ENCODE data around the gene GNB4. TPM values are rescaled to one million over a fixed set of nuclear protein-coding genes. Genes with fewer than 3 reads are reported as not detected.

GNB4 gene
- total RNA-seq, 1 donor from 2014 or later = 77.6 TPM

DNA sequence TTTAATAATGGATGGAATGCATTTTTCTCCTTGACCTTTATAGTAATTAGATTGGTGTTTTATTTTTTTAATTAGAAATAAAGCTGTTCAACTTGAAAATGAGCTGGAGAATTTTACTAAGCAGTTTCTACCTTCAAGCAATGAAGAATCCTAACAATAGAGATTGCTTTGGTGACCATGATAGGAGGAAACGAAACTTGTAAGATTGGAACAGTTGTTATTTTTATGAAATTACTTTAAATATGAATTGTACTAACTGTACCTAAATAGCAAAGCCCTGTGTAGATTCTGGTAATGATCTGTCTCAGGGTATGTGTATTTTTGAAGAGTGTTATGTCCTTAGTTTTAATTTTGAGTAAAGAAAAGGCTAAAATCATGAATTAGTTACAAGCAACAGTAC lies 59.4 kb downstream of the GNB4 start:
- Mint-ChIP-seq H3K27ac (ENCODE audit: unreplicated experiment) (peak overlapping the region; percentile 74), H3K4me3 (ENCODE audit: unreplicated experiment) (no peak overlapping the region), H3K27me3 (ENCODE audit: low read depth) (no peaks in the 10 kb centered on the region), H3K36me3 (ENCODE audit: low read depth) (peaks cover 7% of the 10 kb centered on the region), H3K9me3 (ENCODE audit: low read depth) (no peaks in the 10 kb centered on the region), H3K4me1 (ENCODE audit: low read depth) (peaks cover 33% of the 10 kb centered on the region)
- DNase-seq (ENCODE audit: low spot score) = no peak
- TF ChIP-seq, protein P1, sequence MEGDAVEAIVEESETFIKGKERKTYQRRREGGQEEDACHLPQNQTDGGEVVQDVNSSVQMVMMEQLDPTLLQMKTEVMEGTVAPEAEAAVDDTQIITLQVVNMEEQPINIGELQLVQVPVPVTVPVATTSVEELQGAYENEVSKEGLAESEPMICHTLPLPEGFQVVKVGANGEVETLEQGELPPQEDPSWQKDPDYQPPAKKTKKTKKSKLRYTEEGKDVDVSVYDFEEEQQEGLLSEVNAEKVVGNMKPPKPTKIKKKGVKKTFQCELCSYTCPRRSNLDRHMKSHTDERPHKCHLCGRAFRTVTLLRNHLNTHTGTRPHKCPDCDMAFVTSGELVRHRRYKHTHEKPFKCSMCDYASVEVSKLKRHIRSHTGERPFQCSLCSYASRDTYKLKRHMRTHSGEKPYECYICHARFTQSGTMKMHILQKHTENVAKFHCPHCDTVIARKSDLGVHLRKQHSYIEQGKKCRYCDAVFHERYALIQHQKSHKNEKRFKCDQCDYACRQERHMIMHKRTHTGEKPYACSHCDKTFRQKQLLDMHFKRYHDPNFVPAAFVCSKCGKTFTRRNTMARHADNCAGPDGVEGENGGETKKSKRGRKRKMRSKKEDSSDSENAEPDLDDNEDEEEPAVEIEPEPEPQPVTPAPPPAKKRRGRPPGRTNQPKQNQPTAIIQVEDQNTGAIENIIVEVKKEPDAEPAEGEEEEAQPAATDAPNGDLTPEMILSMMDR (IDR thresholded peaks at IDR 0.05) = no peak

DNA sequence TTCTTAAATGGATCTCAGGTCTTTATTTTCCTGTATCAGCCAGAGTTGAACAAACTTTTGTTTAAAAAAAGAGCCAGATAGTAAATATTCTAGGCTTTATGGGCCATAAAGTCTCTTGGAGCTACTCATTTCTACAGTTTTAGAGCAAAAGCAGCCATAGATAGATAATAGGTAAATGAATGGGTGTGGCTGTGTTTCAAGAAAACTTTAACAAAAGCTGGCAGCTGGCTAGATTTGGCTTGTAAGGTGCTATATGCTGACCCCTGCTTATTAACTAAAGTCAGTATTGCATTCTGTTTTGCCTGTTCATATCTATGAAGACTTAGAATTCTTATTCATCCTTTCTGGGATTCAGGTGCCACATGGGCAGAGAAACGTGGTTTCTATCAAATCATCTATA lies 74.8 kb downstream of the GNB4 start:
- no peaks in the 10 kb centered on the region for H3K4me1 Mint-ChIP-seq (ENCODE audit: low read depth)
- peaks cover 23% of the 10 kb centered on the region for H3K36me3 Mint-ChIP-seq (ENCODE audit: low read depth)
- DNase-seq (ENCODE audit: low spot score) = no peak
- no peaks in the 10 kb centered on the region for H3K27me3 Mint-ChIP-seq (ENCODE audit: low read depth)
- TF ChIP-seq, protein P1 (IDR thresholded peaks at IDR 0.05) = no peak
- no peak overlapping the region for H3K4me3 Mint-ChIP-seq (ENCODE audit: unreplicated experiment)
- H3K27ac Mint-ChIP-seq (ENCODE audit: unreplicated experiment) = no peak overlapping the region
- H3K9me3 Mint-ChIP-seq (ENCODE audit: low read depth) = no peaks in the 10 kb centered on the region

DNA sequence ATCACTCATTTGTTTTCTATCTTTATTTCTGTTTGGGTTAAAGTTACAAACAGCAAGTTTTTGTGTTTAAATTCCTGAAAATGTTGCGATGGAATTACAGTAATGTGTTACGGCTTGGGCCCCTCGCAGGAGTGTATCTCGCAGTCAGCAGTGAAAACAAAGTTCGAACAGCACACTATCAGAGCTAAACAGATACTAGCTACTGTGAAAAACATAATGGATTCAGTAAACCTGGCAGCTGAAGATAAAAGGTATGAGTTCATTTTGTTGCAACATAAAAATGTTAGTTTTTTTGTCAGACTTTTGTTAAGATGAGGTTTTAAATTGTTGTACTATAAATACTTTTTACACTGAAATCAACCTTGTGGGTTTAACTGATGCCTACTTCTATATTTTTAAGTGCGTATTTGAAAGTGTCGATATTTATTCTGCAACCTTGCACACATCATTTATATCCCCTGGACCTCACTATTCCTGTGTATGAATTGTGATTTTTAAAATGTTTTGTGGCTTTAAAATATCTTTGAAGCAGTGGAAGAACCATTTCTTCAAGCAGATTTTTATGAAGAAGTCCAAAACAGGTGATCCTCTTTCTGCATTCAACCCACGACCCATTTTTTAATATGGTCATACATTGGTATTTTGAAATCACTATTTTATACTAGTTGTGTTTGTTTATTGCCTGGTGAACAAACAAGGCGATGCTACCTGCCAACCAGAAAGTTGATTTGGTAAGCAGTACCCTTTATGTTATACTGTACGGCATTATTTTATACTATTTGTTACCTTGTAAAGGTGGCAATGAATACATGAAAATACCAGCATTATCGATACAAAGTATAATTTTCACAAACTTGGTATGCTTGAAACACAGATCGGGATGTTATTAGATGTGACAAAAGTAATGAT lies 75.9 kb downstream of the GNB4 start:
- DNase-seq (ENCODE audit: low spot score) = no peak
- H3K4me3 Mint-ChIP-seq (ENCODE audit: unreplicated experiment) = no peak overlapping the region
- H3K4me1 Mint-ChIP-seq (ENCODE audit: low read depth) = no peaks in the 10 kb centered on the region
- peaks cover 25% of the 10 kb centered on the region for H3K36me3 Mint-ChIP-seq (ENCODE audit: low read depth)
- no peaks in the 10 kb centered on the region for H3K9me3 Mint-ChIP-seq (ENCODE audit: low read depth)
- H3K27me3 Mint-ChIP-seq (ENCODE audit: low read depth) = no peaks in the 10 kb centered on the region
- TF ChIP-seq, protein P1 (IDR thresholded peaks at IDR 0.05) = no peak
- H3K27ac Mint-ChIP-seq (ENCODE audit: unreplicated experiment) = no peak overlapping the region

DNA sequence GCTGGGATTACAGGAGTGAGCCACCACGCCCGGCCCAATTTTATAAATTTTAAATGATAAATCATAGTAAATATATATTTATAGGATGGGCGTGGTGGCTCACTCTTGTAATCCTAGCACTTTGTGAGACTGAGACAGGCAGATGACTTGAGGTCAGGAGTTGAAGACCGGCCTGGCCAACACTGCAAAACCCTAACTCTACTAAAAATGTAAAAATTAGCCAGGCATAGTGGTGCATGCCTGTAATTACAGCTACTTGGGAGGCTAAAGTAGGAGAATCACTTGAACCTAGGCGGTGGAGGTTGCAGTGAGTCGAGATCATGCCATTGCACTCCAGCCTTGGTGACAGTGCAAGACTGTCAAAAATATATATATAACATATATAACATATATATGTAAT lies 77.3 kb downstream of the GNB4 start:
- Mint-ChIP-seq H3K9me3 (ENCODE audit: low read depth) (no peaks in the 10 kb centered on the region), H3K4me1 (ENCODE audit: low read depth) (no peaks in the 10 kb centered on the region), H3K36me3 (ENCODE audit: low read depth) (peaks cover 21% of the 10 kb centered on the region), H3K4me3 (ENCODE audit: unreplicated experiment) (no peak overlapping the region), H3K27me3 (ENCODE audit: low read depth) (no peaks in the 10 kb centered on the region), H3K27ac (ENCODE audit: unreplicated experiment) (no peak overlapping the region)
- TF ChIP-seq, protein P1 (IDR thresholded peaks at IDR 0.05) = no peak
- no peak for DNase-seq (ENCODE audit: low spot score)

DNA sequence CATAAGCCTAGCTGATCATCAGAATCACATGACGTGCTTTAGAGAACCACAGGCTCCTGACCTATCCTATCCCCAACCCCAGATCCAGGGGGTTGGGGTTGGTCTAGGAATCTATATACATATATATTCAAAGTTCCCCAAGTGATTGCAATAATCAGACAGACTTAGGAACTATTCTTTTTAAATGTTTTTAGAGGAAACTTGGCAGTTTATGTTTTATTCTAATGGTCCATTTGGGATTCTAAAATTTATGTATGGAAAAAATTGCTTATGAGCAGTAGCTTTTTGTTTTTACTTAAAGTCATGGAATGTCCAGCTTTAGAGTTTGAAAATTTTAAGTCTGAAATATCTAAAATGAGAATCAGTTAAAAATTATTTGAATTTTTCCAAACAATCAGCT lies 81.6 kb downstream of the GNB4 start:
- Mint-ChIP-seq H3K9me3 (ENCODE audit: low read depth) (no peaks in the 10 kb centered on the region), H3K4me3 (ENCODE audit: unreplicated experiment) (no peak overlapping the region), H3K27ac (ENCODE audit: unreplicated experiment) (no peak overlapping the region), H3K27me3 (ENCODE audit: low read depth) (no peaks in the 10 kb centered on the region), H3K4me1 (ENCODE audit: low read depth) (no peaks in the 10 kb centered on the region), H3K36me3 (ENCODE audit: low read depth) (peaks cover 20% of the 10 kb centered on the region)
- DNase-seq (ENCODE audit: low spot score) = no peak
- TF ChIP-seq, protein P1 (IDR thresholded peaks at IDR 0.05) = no peak
